DMS 273 (cell line): ENCODE data around the gene CAMSAP3.
"Not testable (repeated sequence)": the region's sequence is repeated elsewhere in the genome, so short reads cannot be mapped to it uniquely, and the experiment has no call there.

ENCODE experiments used
- DNase-seq: peaks from one replicate; lab custom pipeline; 2025; ENCODE audit not compliant: unreplicated experiment; lab: John Stamatoyannopoulos, UW

The CAMSAP3 gene

GRCh38 chr19:7631577-7631976, 35.9 kb downstream of the CAMSAP3 start:
- DNase-seq: no peak

- no peak for DNase-seq
Observed at GRCh38 chr19:7632340-7633203, 36.9 kb downstream of the CAMSAP3 start.

- DNase-seq: no peak
Observed at GRCh38 chr19:7633698-7634097, 38.0 kb downstream of the CAMSAP3 start, which contains the start of gene PCP2. TSS of gene PCP2 (minus strand) at chr19:7633719. CDS start at chr19:7633457, 262 bp downstream.

- no peak for DNase-seq
Observed at GRCh38 chr19:7635670-7636069, 40.0 kb downstream of the CAMSAP3 start.

- DNase-seq: no peak
Observed at GRCh38 chr19:7636317-7636690, 40.6 kb downstream of the CAMSAP3 start.

GRCh38 chr19:7636691-7637373, 41.2 kb downstream of the CAMSAP3 start, which contains the start of gene STXBP2:
TSS of gene STXBP2 (plus strand) at chr19:7637110. CDS start at chr19:7637150, 40 bp downstream.
- DNase-seq: peak; percentile 56

GRCh38 chr19:7637374-7638256, 42.0 kb downstream of the CAMSAP3 start:
- no peak for DNase-seq

GRCh38 chr19:7638802-7639465, 43.3 kb downstream of the CAMSAP3 start:
- peak; percentile 92 for DNase-seq

GRCh38 chr19:7639863-7640348, 44.2 kb downstream of the CAMSAP3 start:
- DNase-seq: no peak

- no peak for DNase-seq
Observed at GRCh38 chr19:7640803-7641202, 45.1 kb downstream of the CAMSAP3 start.

- peak; percentile 36 for DNase-seq
Observed at GRCh38 chr19:7641290-7642276, 45.9 kb downstream of the CAMSAP3 start.

- no peak for DNase-seq
Observed at GRCh38 chr19:7642295-7643030, 46.8 kb downstream of the CAMSAP3 start.

GRCh38 chr19:7643031-7643415, 47.4 kb downstream of the CAMSAP3 start:
- no peak for DNase-seq

- DNase-seq: not testable (repeated sequence)
Observed at GRCh38 chr19:7643629-7644549, 48.2 kb downstream of the CAMSAP3 start.

- no peak for DNase-seq
Observed at GRCh38 chr19:7644550-7644877, 48.9 kb downstream of the CAMSAP3 start.

GRCh38 chr19:7645163-7645562, 49.5 kb downstream of the CAMSAP3 start:
- DNase-seq: no peak

GRCh38 chr19:7645656-7646425, 50.2 kb downstream of the CAMSAP3 start:
- no peak for DNase-seq
